ACC112 (cell line): ENCODE measurements around the gene ZFR2.

Source experiments
- H2AFZ ChIP-seq: fragments of 200-600 bp; sonication (generic); one replicate; pipeline ENCODE4 v1.6.0; 2017; ENCODE audit warnings: antibody characterized with exemption, low read length; ENCODE audit not compliant: unreplicated experiment
- H3K27ac ChIP-seq: fragments of 200-600 bp; sonication (generic); 2 replicates; pipeline ENCODE4 v1.5.1; 2014; ENCODE audit warnings: low read depth, mild to moderate bottlenecking, antibody characterized with exemption, low read length, moderate library complexity
- H3K27me3 ChIP-seq: fragments of 200-600 bp; sonication (generic); 2 replicates; pipeline ENCODE4 v1.6.1; 2014; ENCODE audit warnings: mild to moderate bottlenecking, antibody characterized with exemption, low read length, moderate library complexity, mixed read lengths; ENCODE audit not compliant: insufficient read depth
- H3K36me3 ChIP-seq: fragments of 200-600 bp; sonication (generic); 2 replicates; pipeline ENCODE4 v1.6.1; 2016; ENCODE audit warnings: mild to moderate bottlenecking, antibody characterized with exemption, low read length, moderate library complexity, mixed read lengths; ENCODE audit not compliant: insufficient read depth
- H3K4me1 ChIP-seq: fragments of 200-600 bp; sonication (generic); one replicate; pipeline ENCODE4 v1.6.1; 2016; ENCODE audit warnings: low read length, mixed read lengths; ENCODE audit not compliant: insufficient read depth, unreplicated experiment, control insufficient read depth
- H3K4me3 ChIP-seq: fragments of 200-600 bp; sonication (generic); 2 replicates; pipeline ENCODE4 v1.5.1; 2014; ENCODE audit warnings: mild to moderate bottlenecking, low read depth, low read length
- H3K79me2 ChIP-seq: fragments of 200-600 bp; sonication (generic); one replicate; pipeline ENCODE4 v1.6.0; 2016; ENCODE audit warnings: low read length; ENCODE audit not compliant: control insufficient read depth, unreplicated experiment, insufficient read depth

The ZFR2 gene

GRCh38 chr19:3785938-3786824, 82.7 kb downstream of the ZFR2 start, which contains the start of gene MATK:
TSS of gene MATK (minus strand) at chr19:3786381. CDS start at chr19:3785135, 1,246 bp downstream.
- no peaks in the 10 kb centered on the region for H3K79me2 ChIP-seq
- peaks cover 34% of the 10 kb centered on the region for H3K27me3 ChIP-seq
- H3K4me3 ChIP-seq = peak within 1 kb of the TSS; percentile 42; the same call in 1 of the 2 replicates
- no peaks in the 10 kb centered on the region for H3K36me3 ChIP-seq
- H2AFZ ChIP-seq = no peak within 1 kb of the TSS
- no peak within 1 kb of the TSS for H3K27ac ChIP-seq
- no peaks in the 10 kb centered on the region for H3K4me1 ChIP-seq

GRCh38 chr19:3785451-3785937, 83.3 kb downstream of the ZFR2 start:
- Histone ChIP-seq H2AFZ (no peak overlapping the region), H3K36me3 (no peaks in the 10 kb centered on the region), H3K4me3 (peak overlapping the region; percentile 37; the same call in 1 of the 2 replicates), H3K27ac (no peak overlapping the region), H3K4me1 (no peaks in the 10 kb centered on the region), H3K27me3 (peaks cover 29% of the 10 kb centered on the region), H3K79me2 (no peaks in the 10 kb centered on the region)

DNA sequence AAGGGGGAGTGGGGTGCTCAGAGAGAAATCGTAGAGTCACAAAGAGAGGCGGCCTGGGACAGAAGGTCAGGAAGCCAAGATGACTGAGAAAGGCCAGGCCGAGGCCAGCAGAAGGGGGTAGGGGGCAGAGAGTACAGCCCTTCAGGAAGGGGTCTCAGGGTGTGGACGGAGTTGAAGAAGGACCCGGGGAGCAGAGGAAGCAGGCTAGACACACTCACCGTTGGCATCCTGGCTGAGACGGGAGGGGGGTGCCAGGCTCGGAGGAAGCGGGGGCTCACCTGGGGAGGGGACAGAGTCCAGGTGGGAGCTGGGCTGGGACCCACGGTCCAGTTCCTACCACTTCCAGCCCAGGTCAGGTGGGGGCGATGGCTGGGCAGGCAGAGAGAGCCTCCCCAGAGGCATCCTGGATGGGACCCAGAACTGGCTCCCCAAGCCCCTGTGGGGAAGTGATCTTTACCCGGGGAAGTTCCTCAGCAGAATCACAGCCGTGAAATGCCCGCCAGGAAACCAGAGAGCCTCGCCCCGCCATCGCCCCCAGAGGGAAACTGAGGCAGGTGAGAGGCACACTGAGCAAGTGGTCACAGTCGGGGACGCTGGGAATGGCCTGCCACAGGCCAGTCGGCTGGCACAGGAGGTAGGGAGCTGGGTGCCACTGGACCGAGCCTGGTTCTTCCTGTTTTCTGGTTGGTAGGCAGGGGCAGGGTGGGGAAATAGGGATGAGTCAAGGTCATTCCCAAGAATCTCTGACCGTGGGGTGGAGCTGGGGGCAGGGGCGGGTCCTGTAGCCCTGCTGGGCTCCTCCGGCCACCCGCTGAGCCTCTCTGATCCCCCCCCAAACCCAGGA, 84.0 kb downstream of the ZFR2 start:
- H3K4me1 ChIP-seq = no peaks in the 10 kb centered on the region
- H3K79me2 ChIP-seq = no peaks in the 10 kb centered on the region
- no peak overlapping the region for H2AFZ ChIP-seq
- H3K27ac ChIP-seq = no peak overlapping the region
- no peaks in the 10 kb centered on the region for H3K36me3 ChIP-seq
- peaks cover 25% of the 10 kb centered on the region for H3K27me3 ChIP-seq
- H3K4me3 ChIP-seq = peak overlapping the region; percentile 37; the same call in 1 of the 2 replicates

DNA sequence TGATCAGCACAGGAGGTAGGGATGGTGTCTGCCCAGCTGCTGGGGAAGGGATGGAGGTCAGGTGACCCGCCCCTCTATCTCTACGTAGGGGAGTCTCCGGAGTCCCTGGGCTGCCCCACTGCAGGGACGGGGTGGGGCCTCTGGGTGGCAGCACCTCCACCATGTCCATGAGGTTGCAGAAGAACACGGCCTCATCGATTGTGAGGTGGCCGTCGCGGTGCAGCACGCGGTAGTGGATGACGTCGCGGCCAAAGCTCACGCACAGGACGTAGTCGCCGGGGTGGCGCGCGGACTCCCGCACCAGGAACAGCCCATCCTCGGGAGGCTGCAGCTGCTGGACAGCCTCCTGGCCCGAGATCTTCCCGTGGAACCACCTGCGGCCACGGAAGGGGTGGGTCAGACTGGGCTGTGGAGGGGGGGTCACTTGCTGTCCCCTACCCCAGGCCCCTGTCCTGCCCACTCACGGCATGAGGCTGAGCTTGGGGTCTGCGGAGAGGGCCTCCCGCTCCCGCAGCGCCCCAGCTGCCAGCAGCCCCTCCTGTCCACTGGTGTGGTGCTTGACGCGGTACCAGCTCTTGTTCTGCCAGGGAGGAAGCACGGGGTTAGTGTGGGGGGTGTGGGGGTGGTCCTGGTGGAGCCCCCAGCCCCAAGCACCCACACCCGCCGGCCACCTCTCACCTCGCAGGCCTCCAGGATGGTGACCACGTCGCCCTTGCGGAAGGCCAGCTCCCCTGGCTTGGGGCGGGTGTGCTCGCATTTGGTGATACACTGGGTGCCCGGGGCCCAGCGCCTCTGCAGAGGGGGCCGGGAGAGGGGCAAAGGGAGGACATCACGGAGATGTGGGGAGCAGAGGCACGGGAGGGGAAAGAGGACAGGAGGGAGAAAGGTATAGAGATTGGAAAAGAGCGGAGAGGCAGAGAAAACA, 84.9 kb downstream of the ZFR2 start:
- Histone ChIP-seq H3K4me3 (no peak overlapping the region), H3K4me1 (no peaks in the 10 kb centered on the region), H2AFZ (no peak overlapping the region), H3K36me3 (no peaks in the 10 kb centered on the region), H3K27ac (no peak overlapping the region), H3K79me2 (no peaks in the 10 kb centered on the region), H3K27me3 (peaks cover 23% of the 10 kb centered on the region)

DNA sequence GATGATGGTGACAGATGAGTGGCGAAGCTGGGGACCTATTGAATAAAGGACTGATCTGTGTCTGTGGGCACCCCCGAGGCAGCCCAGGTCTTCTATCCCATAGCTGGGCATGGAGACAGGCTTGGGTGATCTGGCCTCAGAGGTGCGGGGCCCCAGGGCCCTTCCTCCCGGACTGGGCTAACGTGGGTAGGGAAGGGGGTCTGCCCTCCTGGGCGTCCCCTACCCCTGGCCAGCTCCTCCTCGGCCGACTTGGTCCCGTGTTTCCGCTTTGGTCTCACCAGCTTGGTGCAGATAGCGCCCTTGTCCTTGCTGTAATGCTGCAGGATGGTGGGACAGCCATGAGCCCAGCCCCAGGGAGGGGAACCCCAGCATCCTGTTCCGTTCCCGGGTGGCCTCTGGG, 85.9 kb downstream of the ZFR2 start:
- Histone ChIP-seq H3K4me1 (no peaks in the 10 kb centered on the region), H3K36me3 (no peaks in the 10 kb centered on the region), H3K27ac (no peak overlapping the region), H2AFZ (no peak overlapping the region), H3K4me3 (no peak overlapping the region), H3K79me2 (no peaks in the 10 kb centered on the region), H3K27me3 (peaks cover 23% of the 10 kb centered on the region)

DNA sequence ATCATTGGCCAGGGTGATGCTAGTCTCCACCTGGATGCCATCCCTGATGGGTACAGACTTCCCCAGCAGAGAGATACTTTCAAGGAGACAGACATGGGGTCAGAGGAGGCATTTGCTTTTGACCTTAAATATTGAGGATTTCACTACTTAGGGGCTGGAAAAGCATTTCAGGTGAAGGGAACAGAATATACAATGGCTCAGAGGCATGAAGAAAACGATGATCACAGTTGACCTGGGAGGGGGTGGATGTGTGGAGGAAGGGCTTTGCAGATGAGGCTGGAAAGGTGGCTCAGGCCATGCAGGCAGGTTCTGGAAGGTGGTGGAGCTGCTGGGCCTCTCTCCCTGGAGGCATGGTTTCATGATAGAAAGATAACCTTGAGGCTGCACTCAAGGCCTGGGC, 86.5 kb downstream of the ZFR2 start:
- H3K27me3 ChIP-seq = peaks cover 23% of the 10 kb centered on the region
- H3K4me3 ChIP-seq = no peak overlapping the region
- H3K36me3 ChIP-seq = no peaks in the 10 kb centered on the region
- no peak overlapping the region for H3K27ac ChIP-seq
- no peaks in the 10 kb centered on the region for H3K4me1 ChIP-seq
- H2AFZ ChIP-seq = no peak overlapping the region
- no peaks in the 10 kb centered on the region for H3K79me2 ChIP-seq

- H3K79me2 ChIP-seq = no peaks in the 10 kb centered on the region
- no peak overlapping the region for H3K4me3 ChIP-seq
- no peak overlapping the region for H2AFZ ChIP-seq
- H3K36me3 ChIP-seq = no peaks in the 10 kb centered on the region
- no peak overlapping the region for H3K27ac ChIP-seq
- H3K27me3 ChIP-seq = peaks cover 20% of the 10 kb centered on the region
- no peaks in the 10 kb centered on the region for H3K4me1 ChIP-seq
Measured at GRCh38 chr19:3781603-3782002, 87.2 kb downstream of the ZFR2 start.

- Histone ChIP-seq H3K4me3 (no peak overlapping the region), H3K27me3 (peaks cover 14% of the 10 kb centered on the region; the same call in 1 of the 2 replicates), H3K4me1 (no peaks in the 10 kb centered on the region), H3K27ac (no peak overlapping the region), H3K36me3 (no peaks in the 10 kb centered on the region), H2AFZ (no peak overlapping the region), H3K79me2 (no peaks in the 10 kb centered on the region)
Measured at GRCh38 chr19:3780786-3781304, 88.0 kb downstream of the ZFR2 start.

DNA sequence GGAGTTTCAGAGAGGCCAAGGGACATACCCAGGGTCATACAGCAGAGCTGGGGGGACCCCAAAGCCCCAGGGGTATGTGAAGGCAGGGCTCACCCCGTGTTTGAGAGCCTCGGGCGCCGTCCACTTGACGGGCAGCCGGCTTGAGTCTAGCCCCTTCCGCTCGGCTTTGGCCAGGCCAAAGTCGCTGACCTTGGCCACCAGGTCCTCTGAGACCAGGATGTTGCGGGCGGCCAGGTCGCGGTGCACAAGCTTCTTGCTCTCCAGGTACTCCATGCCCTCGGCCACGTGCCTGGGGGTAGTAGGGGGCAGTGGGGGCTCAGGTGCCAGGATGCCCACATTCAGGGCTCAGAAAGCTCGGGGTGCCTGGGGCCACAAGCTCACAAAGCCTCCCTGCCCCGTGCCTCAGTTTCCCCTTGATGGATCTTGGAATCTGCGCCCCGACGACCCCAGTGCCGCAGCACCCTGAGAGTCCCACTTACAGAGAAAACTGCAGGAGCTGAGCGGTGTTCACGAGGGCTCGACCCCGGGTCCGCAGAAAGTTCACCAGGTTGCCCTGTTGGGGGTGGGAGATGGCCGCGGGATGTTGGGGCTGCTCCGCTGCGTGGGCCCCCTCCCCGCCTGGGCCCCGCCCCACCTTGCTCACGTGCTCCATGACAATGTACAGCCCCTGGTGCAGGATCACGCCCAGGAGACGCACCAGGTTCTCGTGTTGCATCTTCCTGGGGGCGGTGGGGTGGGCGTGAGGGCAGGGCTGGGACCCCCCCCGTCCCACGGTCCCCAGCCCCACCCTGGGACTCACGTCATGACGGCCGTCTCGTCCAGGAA, 89.7 kb downstream of the ZFR2 start:
- Histone ChIP-seq H3K36me3 (no peaks in the 10 kb centered on the region), H2AFZ (no peak overlapping the region), H3K27ac (no peak overlapping the region), H3K4me1 (no peaks in the 10 kb centered on the region), H3K27me3 (peaks cover under 1% of the 10 kb centered on the region; the same call in 1 of the 2 replicates), H3K4me3 (no peak overlapping the region), H3K79me2 (no peaks in the 10 kb centered on the region)
